Stomach (tissue), 9 donors: ENCODE data around the gene GATA3. TPM values are rescaled to one million over a fixed set of nuclear protein-coding genes. Genes with fewer than 3 reads are reported as not detected.

Experiments used
- DNase-seq, 2 donors: peaks; one replicate each; pipeline versions ENCODE4 v3.0.0 to v3.0.0-alpha.2; 2013 to 2019
- H3K27ac ChIP-seq, 5 donors: fragments of 200-600 bp in 4 of 5; sonication (generic) in 4 of 5; one replicate each; pipeline ENCODE4 v1.5.1; 2013 to 2019; ENCODE audit warnings: mild to moderate bottlenecking in 1 of 5, moderate library complexity in 1 of 5
- H3K27me3 ChIP-seq, 3 donors: fragments of 200-600 bp; sonication (generic); one replicate each; pipeline ENCODE4 v1.5.1; 2017 to 2019; ENCODE audit warnings: mixed run types in 1 of 3
- H3K36me3 ChIP-seq, 4 donors: fragments of 200-600 bp; sonication (generic); 1 replicate in 3 of 4; 2 replicates in 1 of 4; pipeline ENCODE4 v1.5.1; 2016 to 2019
- H3K4me1 ChIP-seq, 4 donors: fragments of 200-600 bp; sonication (generic); one replicate each; pipeline ENCODE4 v1.5.1; 2016 to 2019
- H3K4me3 ChIP-seq, 4 donors: fragments of 200-600 bp; sonication (generic) in 3 of 4; one replicate each; pipeline ENCODE4 v1.5.1; 2016 to 2019; ENCODE audit warnings: mild to moderate bottlenecking in 1 of 4
- H3K9me3 ChIP-seq, 4 donors: fragments of 200-600 bp; sonication (generic); one replicate each; pipeline ENCODE4 v1.5.1; 2016 to 2019
- EP300 ChIP-seq: sonication (generic); formaldehyde crosslinking; IDR thresholded peaks from one replicate; pipeline ENCODE4 v1.6.1; 2017; ENCODE audit warnings: antibody characterized with exemption
- POLR2A ChIP-seq, 4 donors: fragments of 450-650 bp; IDR thresholded peaks; one replicate each; pipeline ENCODE4 v1.6.1; 2016; ENCODE audit warnings: antibody characterized with exemption in 4 of 4, control low read depth in 2 of 4, mild to moderate bottlenecking in 1 of 4, moderate library complexity in 1 of 4
- POLR2AphosphoS5 ChIP-seq, 3 donors: sonication (generic); formaldehyde crosslinking; IDR thresholded peaks; one replicate each; pipeline ENCODE4 v1.6.1; 2016; ENCODE audit warnings: antibody characterized with exemption in 3 of 3
- WGBS, 5 donors: extraction: QIAGEN DNeasy Blood & Tissue Kit in 3 of 5; methylation state at CpG; one replicate each; pipeline versions ENCODE4 v1.1.5 to v1.1.7; 2013 to 2018; 5-methylcytosine and 5-hydroxymethylcytosine counted together
- intact Hi-C: fragments of 100-400 bp; cut with DNase I; formaldehyde crosslinking; loops from one replicate; pipeline ENCODE4 v1.15.1; 2023; ENCODE audit warnings: low total_unique reads
- polyA plus RNA-seq, 3 donors: library from polyadenylated mRNA; stranded (reverse); fragments of 200-250 nt; gene quantifications; one replicate each; pipeline ENCODE4 v1.2.3, GENCODE V29; 2013
- total RNA-seq, 5 donors: library from RNA; depleted of rRNA; stranded (reverse); fragments of >200 nt; gene quantifications; one replicate each; pipeline versions ENCODE4 v1.1.0 to v1.2.3, GENCODE V29; 2014 to 2016
- TF ChIP-seq, protein P1 (sequence below), 7 experiments: fragments of 450-650 bp in 4 of 7; fragments of 200-600 bp in 3 of 7; sonication (generic) in 3 of 7; IDR thresholded peaks; one replicate each; pipeline ENCODE4 v1.5.1; 2016 to 2019; ENCODE audit warnings: antibody characterized with exemption in 7 of 7, control low read depth in 2 of 7, mild to moderate bottlenecking in 1 of 7
- donor health status: healthy with polysubstance abuse.
- donor health status: Bipolar disorder and iron deficiency.
- donor health status: healthy.

The GATA3 gene
- total and polyA plus RNA-seq, 8 donors, result 0.12 to 1.2 (median 0.18) TPM; not detected in 2

DNA sequence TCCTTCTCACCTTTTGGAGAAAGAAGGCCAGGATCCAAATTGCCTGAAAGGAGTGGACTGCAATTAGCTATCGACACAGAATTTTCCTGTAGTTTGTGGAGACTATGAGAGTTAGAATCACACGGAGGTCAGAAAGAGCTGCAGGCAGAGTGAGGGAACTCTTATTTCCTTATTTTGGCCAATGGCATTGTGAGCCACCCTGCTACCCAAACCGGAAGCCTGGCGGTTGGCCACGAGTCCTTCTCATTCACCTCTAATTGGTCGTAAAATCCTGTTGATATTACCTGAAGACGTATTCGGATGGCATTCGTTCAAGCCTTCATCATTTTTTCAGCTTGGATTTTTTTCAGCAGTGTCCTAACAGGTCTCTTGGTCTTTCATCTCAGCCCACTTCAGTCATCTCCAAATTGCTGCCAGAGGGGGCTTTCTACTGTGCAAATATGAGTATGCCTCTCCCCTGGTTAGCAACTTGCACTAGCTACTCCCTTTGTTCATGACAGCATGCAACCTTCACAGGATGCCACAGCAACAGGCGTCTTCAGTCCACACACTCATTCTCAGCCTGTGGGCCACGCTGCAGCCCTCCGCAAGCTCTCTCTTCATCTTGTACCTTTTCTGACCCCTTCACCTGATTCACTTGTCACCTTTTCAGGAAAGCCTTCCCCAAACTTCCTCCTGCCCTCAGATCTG, 66.9 kb downstream of the GATA3 start:
- WGBS, 5 donors, result 72 to 81% (median 75%) methylated on average over 12 of the region's 12 CpGs
- intact Hi-C loops, result no loop called here
- no peak for DNase-seq
- Histone ChIP-seq H3K9me3 (no peaks in the 10 kb centered on the region), H3K4me1 (no peaks in the 10 kb centered on the region), H3K27ac (no peak overlapping the region), H3K27me3 (no peaks in the 10 kb centered on the region), H3K4me3 (no peak overlapping the region), H3K36me3 (no peaks in the 10 kb centered on the region)
- TF ChIP-seq POLR2A (IDR thresholded peaks at IDR 0.05) (no peak), EP300 (no peak), POLR2AphosphoS5 (IDR thresholded peaks at IDR 0.05) (no peak)
- TF ChIP-seq, protein P1, sequence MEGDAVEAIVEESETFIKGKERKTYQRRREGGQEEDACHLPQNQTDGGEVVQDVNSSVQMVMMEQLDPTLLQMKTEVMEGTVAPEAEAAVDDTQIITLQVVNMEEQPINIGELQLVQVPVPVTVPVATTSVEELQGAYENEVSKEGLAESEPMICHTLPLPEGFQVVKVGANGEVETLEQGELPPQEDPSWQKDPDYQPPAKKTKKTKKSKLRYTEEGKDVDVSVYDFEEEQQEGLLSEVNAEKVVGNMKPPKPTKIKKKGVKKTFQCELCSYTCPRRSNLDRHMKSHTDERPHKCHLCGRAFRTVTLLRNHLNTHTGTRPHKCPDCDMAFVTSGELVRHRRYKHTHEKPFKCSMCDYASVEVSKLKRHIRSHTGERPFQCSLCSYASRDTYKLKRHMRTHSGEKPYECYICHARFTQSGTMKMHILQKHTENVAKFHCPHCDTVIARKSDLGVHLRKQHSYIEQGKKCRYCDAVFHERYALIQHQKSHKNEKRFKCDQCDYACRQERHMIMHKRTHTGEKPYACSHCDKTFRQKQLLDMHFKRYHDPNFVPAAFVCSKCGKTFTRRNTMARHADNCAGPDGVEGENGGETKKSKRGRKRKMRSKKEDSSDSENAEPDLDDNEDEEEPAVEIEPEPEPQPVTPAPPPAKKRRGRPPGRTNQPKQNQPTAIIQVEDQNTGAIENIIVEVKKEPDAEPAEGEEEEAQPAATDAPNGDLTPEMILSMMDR (IDR thresholded peaks at IDR 0.05), result no peak

DNA sequence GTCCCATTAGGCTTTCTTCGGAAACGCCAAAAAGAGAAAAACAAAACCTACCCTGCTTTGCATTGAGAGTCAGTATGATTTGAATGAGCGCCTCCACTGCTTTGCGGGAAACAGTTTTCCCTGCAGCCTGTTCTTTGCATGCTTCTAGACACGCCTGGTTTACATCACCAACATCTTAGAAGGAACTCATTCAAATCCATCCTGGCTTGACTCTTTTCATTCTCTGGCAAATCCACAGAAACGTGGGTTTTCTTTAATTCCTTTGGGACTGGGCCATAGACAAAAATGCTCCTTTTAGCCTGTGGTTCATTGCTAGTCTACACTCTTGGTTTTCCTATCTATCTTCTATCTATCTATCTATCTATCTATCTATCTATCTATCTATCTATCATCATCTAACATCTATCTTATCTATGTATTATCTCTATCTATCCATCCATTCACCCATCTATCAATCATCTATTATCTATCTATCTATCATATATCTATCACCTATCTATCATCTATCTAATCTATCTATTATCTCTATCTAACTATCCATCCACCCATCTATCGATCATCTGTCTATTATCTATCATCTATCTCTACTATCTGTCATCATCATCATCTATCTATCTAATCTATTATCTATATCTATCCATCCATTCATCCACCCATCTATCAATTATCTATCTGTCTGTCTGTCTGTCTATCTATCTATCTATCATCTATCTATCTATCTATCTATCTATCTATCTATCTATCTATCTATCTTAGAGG, 68.3 kb downstream of the GATA3 start:
- H3K4me3 ChIP-seq, result no peak overlapping the region
- H3K36me3 ChIP-seq, result no peaks in the 10 kb centered on the region
- intact Hi-C loops, result no loop called here
- TF ChIP-seq EP300 (no peak), POLR2A (IDR thresholded peaks at IDR 0.05) (no peak), POLR2AphosphoS5 (IDR thresholded peaks at IDR 0.05) (no peak)
- TF ChIP-seq, protein P1 (IDR thresholded peaks at IDR 0.05), result no peak
- no peak for DNase-seq
- no peak overlapping the region for H3K27ac ChIP-seq
- H3K9me3 ChIP-seq, result no peaks in the 10 kb centered on the region
- H3K27me3 ChIP-seq, result no peaks in the 10 kb centered on the region
- no peaks in the 10 kb centered on the region for H3K4me1 ChIP-seq
- 74 to 90% (median 84%) methylated on average over 7 of the region's 7 CpGs for WGBS, 5 donors

DNA sequence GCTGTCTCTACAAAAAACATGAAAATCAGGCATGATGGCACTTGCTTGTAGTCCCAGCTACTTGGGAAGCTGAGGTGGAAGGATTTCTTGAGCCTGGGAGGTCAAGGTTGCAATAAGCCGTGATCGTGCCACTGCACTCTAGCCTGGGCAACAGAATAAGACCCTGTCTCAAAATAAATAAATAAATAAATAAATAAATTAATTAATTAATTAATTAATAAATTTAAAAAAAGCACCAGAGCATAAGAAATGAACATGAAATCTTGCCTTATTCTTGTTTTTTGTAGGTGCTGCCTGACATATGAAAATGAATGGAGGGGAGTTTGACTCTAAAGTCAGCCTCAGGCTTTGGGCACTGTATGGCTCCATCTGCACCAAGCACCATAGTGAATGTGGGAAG, 69.9 kb downstream of the GATA3 start:
- intact Hi-C loops, result no loop called here

More for the DNA sequence above, 69.9 kb downstream of the GATA3 start:
- Histone ChIP-seq H3K27me3 (no peaks in the 10 kb centered on the region), H3K4me3 (no peak overlapping the region), H3K27ac (no peak overlapping the region), H3K36me3 (no peaks in the 10 kb centered on the region), H3K9me3 (no peaks in the 10 kb centered on the region), H3K4me1 (no peaks in the 10 kb centered on the region)
- 90 to 99% (median 94%) methylated on average over 2 of the region's 2 CpGs for WGBS, 5 donors
- no peak for DNase-seq
- no peak for TF ChIP-seq POLR2A (IDR thresholded peaks at IDR 0.05)

Other genes starting within 250 kb of the GATA3 start
- 10 to 100 TPM in 2 of 5 donors, 1 to 10 TPM in 3; 3.7 to 13.4 (median 6.5) TPM for gene TAF3, start 236.2 kb upstream of the GATA3 start, total RNA-seq
- 10 to 100 TPM in 1 of 3 donors, 1 to 10 TPM in 2; 2.3 to 11.3 (median 4.4) TPM for gene TAF3, start 236.2 kb upstream of the GATA3 start, polyA plus RNA-seq